Activated naive CD8-positive, alpha-beta T cell (primary cell): ENCODE data around the gene DCAF8L2.
"Not testable (repeated sequence)": the region's sequence is repeated elsewhere in the genome, so short reads cannot be mapped to it uniquely, and the experiment has no call there.

Source experiments
- H3K27ac Mint-ChIP-seq: one replicate; pipeline ENCODE4 v1.8.0; 2021; ENCODE audit warnings: mixed read lengths
- H3K27me3 Mint-ChIP-seq: one replicate; pipeline ENCODE4 v1.8.0; 2021; ENCODE audit warnings: mixed read lengths
- H3K36me3 Mint-ChIP-seq: one replicate; pipeline ENCODE4 v1.8.0; 2021; ENCODE audit warnings: mixed read lengths
- H3K4me1 Mint-ChIP-seq: one replicate; pipeline ENCODE4 v1.8.0; 2021; ENCODE audit warnings: low read depth, mixed read lengths
- H3K4me3 Mint-ChIP-seq: one replicate; pipeline ENCODE4 v1.8.0; 2021; ENCODE audit warnings: mild to moderate bottlenecking, mixed read lengths
- H3K9me3 Mint-ChIP-seq: one replicate; pipeline ENCODE4 v1.8.0; 2021; ENCODE audit warnings: low read depth, mixed read lengths

The DCAF8L2 gene

GRCh38 chrX:27735914-27736313 lies 145.8 kb downstream of the DCAF8L2 start:
- Mint-ChIP-seq H3K27ac (no peak overlapping the region), H3K4me1 (no peaks in the 10 kb centered on the region), H3K27me3 (no peaks in the 10 kb centered on the region), H3K4me3 (no peak overlapping the region), H3K36me3 (no peaks in the 10 kb centered on the region), H3K9me3 (no peaks in the 10 kb centered on the region)

DNA sequence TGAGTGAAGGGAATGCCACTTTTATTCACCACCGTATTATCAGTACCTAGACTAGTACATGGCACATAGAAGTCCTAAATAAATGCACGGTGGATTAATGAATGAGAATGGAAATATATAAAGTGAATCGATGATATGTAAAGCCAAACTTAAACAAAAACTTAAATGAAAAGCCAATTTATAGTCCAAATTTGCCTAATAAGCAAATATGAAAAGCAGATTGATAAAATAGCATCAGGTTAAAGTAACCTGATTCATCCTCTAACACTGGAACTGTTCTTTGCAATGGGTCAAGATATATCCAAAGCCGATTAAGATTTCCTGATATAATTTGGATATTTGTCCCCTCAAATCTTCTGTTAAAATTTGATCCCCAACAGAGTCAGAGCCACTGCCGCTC lies 150.8 kb downstream of the DCAF8L2 start:
- no peaks in the 10 kb centered on the region for H3K27me3 Mint-ChIP-seq
- H3K9me3 Mint-ChIP-seq, result no peaks in the 10 kb centered on the region
- H3K27ac Mint-ChIP-seq, result no peak overlapping the region
- no peaks in the 10 kb centered on the region for H3K36me3 Mint-ChIP-seq
- H3K4me3 Mint-ChIP-seq, result no peak overlapping the region
- no peaks in the 10 kb centered on the region for H3K4me1 Mint-ChIP-seq

- not testable (repeated sequence) for H3K36me3 Mint-ChIP-seq, H3K4me1 Mint-ChIP-seq, H3K9me3 Mint-ChIP-seq, H3K27me3 Mint-ChIP-seq, H3K4me3 Mint-ChIP-seq, H3K27ac Mint-ChIP-seq
These were observed 153.4 kb downstream of the DCAF8L2 start for GRCh38 chrX:27743521-27743920.

DNA sequence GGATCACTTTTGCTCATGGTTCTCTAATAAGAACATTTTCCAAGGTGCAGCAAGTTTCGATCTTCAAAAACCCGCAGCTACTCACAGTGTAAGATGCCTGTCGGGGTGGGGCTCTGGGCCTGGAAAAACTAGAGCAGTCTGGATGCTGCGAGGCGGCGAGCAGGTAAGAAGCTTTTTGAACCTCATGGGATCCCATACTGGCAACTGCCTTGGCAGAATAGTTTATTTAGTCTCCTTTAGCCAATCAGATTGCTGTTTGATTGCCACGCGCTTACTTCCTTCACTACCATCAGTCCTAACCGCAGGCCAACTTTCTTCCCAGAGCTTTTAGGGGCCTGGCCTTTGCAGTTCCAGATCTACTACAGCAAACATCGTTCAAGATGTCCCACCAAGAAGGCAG lies 156.4 kb downstream of the DCAF8L2 start:
- Mint-ChIP-seq H3K4me3 (no peak overlapping the region), H3K4me1 (no peaks in the 10 kb centered on the region), H3K36me3 (no peaks in the 10 kb centered on the region), H3K9me3 (no peaks in the 10 kb centered on the region), H3K27me3 (no peaks in the 10 kb centered on the region), H3K27ac (no peak overlapping the region)

DNA sequence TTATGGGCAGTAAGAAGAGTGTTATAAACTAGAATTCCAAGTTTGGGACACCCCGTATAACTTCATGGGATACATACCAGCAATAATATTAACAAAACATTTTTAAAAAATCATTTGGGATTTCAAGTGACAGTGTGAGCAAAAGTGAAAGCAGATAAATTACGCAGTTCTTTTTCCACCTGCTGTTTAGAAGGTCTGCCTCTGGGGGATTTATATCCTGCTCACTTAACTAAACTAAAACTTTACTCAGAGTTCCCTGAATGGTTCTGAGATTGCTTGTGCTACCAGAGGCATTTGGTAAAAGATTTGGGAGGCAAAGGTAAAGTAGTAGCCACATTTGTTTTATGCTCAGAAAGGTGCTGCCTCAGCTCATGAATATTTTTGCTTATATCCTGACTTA lies 160.2 kb downstream of the DCAF8L2 start:
- H3K36me3 Mint-ChIP-seq, H3K4me1 Mint-ChIP-seq, H3K27ac Mint-ChIP-seq, H3K9me3 Mint-ChIP-seq, H3K27me3 Mint-ChIP-seq, H3K4me3 Mint-ChIP-seq: not testable (repeated sequence)

GRCh38 chrX:27751976-27752375 lies 161.8 kb downstream of the DCAF8L2 start:
- Mint-ChIP-seq H3K27me3 (no peaks in the 10 kb centered on the region), H3K9me3 (peaks cover 2% of the 10 kb centered on the region), H3K4me3 (no peak overlapping the region), H3K4me1 (no peaks in the 10 kb centered on the region), H3K36me3 (no peaks in the 10 kb centered on the region), H3K27ac (no peak overlapping the region)

DNA sequence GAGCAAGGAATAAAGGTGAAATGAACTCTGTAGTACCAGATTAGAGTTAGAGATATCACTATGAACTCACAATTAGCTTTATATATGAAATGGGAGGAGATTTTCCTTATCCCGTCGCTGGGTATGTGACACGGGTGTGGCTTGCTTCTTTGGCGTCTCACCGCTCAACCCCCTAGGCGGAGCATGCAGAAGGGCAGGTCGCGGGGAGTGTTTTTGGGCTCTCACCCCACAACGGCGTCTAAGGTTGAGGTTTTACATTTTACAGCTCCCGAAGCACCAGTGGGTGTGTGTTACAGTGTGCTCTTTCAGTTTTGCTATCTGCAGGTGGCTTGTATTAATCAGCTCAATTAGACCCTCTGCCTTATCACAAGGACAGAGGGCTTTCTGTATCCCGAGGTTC lies 175.6 kb downstream of the DCAF8L2 start:
- no peak overlapping the region for H3K27ac Mint-ChIP-seq
- no peaks in the 10 kb centered on the region for H3K36me3 Mint-ChIP-seq
- H3K9me3 Mint-ChIP-seq, result no peaks in the 10 kb centered on the region
- H3K27me3 Mint-ChIP-seq, result no peaks in the 10 kb centered on the region
- no peak overlapping the region for H3K4me3 Mint-ChIP-seq
- no peaks in the 10 kb centered on the region for H3K4me1 Mint-ChIP-seq

GRCh38 chrX:27767387-27767786 lies 177.2 kb downstream of the DCAF8L2 start:
- H3K27ac Mint-ChIP-seq, result no peak overlapping the region
- no peak overlapping the region for H3K4me3 Mint-ChIP-seq
- no peaks in the 10 kb centered on the region for H3K9me3 Mint-ChIP-seq
- H3K4me1 Mint-ChIP-seq, result no peaks in the 10 kb centered on the region
- no peaks in the 10 kb centered on the region for H3K27me3 Mint-ChIP-seq
- no peaks in the 10 kb centered on the region for H3K36me3 Mint-ChIP-seq

GRCh38 chrX:27775984-27776383 lies 185.8 kb downstream of the DCAF8L2 start:
- H3K9me3 Mint-ChIP-seq, result no peaks in the 10 kb centered on the region
- no peaks in the 10 kb centered on the region for H3K27me3 Mint-ChIP-seq
- no peak overlapping the region for H3K27ac Mint-ChIP-seq
- H3K4me1 Mint-ChIP-seq, result no peaks in the 10 kb centered on the region
- H3K4me3 Mint-ChIP-seq, result no peak overlapping the region
- no peaks in the 10 kb centered on the region for H3K36me3 Mint-ChIP-seq

DNA sequence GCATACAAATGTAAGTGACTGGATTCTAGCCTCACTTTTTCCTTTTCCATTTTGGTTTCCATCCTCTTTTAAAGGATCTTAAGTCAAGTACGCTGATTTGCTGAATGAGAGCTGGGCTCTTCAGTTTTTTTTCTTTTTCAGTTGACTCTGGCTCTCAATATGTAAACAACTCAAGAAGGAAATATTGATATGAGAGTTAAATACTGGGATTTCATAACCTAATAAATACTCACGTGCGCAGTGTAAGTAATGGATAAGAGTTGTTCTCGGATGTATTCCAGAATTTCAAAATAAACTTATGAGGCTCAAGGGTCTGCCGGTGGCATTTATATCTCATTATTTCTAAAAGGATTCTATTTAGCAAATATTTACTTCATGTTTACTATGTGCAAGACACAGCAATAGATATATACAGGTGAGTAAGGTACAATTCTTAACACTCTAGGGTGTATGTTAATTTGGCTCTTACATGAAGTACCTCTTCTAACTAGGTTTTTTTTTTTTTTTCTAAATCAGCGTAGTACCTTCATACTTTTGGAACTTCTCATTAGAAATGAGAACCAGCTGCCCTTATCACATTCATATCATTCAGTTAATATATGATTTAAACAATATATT lies 206.6 kb downstream of the DCAF8L2 start:
- Mint-ChIP-seq H3K9me3 (no peaks in the 10 kb centered on the region), H3K27ac (no peak overlapping the region), H3K27me3 (no peaks in the 10 kb centered on the region), H3K4me3 (no peak overlapping the region), H3K36me3 (no peaks in the 10 kb centered on the region), H3K4me1 (no peaks in the 10 kb centered on the region)

DNA sequence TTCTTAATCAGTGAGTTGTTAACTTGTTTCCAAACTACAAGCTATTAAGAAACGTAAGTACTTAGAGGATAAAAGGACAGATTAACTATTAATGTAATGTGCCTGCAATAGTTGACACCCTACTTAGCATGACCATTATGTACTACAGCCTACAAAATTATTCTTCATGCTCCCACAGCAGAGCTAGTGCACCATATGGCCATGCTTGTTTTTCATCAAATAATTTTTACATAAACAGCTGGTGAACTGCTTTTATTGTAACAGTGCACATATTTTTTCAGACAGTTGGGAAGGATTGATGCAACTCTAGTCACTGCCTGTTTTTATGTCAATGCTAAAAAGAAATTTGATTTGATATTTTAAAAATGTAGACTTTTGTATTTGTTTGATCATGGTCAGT lies 207.4 kb downstream of the DCAF8L2 start:
- Mint-ChIP-seq H3K4me1 (no peaks in the 10 kb centered on the region), H3K27me3 (no peaks in the 10 kb centered on the region), H3K36me3 (no peaks in the 10 kb centered on the region), H3K9me3 (peaks cover 4% of the 10 kb centered on the region), H3K4me3 (no peak overlapping the region), H3K27ac (no peak overlapping the region)
